ENCODE results near the gene ZNF524.

DNA sequence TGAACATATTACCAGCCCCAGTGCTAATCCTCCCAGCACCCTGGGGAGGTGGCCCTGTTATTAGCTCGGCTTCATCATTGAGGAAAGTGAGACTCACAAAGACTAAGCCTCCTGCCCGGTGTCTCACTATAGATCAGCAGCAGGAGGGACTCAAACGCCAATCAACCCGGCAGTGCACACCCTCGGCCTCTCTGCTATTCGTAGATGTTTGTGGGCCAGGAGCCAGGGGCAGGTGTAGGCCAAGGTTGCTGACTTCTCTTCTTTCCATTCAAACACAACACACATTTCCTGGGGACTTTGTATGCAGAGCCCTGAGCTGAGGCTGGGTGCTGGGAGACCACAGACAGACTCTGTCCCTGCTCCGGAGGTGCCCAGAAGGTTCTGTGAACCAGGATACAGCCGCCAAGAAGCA is 45.3 kb upstream of the ZNF524 start:
- TF ChIP-seq, protein P1, sequence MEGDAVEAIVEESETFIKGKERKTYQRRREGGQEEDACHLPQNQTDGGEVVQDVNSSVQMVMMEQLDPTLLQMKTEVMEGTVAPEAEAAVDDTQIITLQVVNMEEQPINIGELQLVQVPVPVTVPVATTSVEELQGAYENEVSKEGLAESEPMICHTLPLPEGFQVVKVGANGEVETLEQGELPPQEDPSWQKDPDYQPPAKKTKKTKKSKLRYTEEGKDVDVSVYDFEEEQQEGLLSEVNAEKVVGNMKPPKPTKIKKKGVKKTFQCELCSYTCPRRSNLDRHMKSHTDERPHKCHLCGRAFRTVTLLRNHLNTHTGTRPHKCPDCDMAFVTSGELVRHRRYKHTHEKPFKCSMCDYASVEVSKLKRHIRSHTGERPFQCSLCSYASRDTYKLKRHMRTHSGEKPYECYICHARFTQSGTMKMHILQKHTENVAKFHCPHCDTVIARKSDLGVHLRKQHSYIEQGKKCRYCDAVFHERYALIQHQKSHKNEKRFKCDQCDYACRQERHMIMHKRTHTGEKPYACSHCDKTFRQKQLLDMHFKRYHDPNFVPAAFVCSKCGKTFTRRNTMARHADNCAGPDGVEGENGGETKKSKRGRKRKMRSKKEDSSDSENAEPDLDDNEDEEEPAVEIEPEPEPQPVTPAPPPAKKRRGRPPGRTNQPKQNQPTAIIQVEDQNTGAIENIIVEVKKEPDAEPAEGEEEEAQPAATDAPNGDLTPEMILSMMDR (IDR thresholded peaks at IDR 0.05): no peak
- TF ChIP-seq POLR2A (IDR thresholded peaks at IDR 0.05): no peak
